Heart left ventricle (tissue), 13 donors: Measurements from ENCODE around the gene SLC26A4.
A peak's percentile ranks its signal among the peaks of the same experiment; 100 is the strongest.

ENCODE experiments used
- CTCF ChIP-seq, 12 donors: fragments of 200-600 bp; sonication (generic) in 4 of 12; IDR thresholded peaks; one replicate each; pipeline versions ENCODE4 v1.5.0 to v1.8.0; 2018 to 2022; ENCODE audit warnings: antibody characterized with exemption in 12 of 12, mild to moderate bottlenecking in 5 of 12
- POLR2A ChIP-seq, 2 donors: fragments of 450-650 bp; IDR thresholded peaks; one replicate each; pipeline ENCODE4 v1.6.1; 2017; ENCODE audit warnings: antibody characterized with exemption in 2 of 2, mild to moderate bottlenecking in 2 of 2, moderate library complexity in 2 of 2
- donor health status: ischemic (EF 13 %, LVEDD 7.1; RV severe dilation, severe dysfunction).
- donor health status: DM: no; HTN: yes; CAD: no.
- donor health status: DM: no; HTN: no; CAD: no.
- donor health status: ischemic (EF 25% LVEDD 6.9; RV normal size, moderate dysfunction).
- donor health status: ischemic (EF 25% LVEDD 5.7; RV mildly dilated, moderate dysfunction).
- donor health status: ischemic (EF 35%, LVEDD 5.7; RV mildly dilated, moderate dysfunction).
- donor health status: nonischemic (EF 11% LVEDD 7.7; RV severe dilation, severe dysfunction).
- donor health status: DM: yes; HTN: yes; CAD: no.
- donor health status: PGD.
- donor health status: ischemic (EF 29% LVEDD 5.4; RV normal size, mild dysfunction).
- donor health status: nonischemic (EF 23%, LVEDD 6.1; RV moderate dilation, normal function).

GRCh38 chr7:107661081-107661864, 645 bp downstream of the SLC26A4 start:
- TF ChIP-seq CTCF (IDR thresholded peaks at IDR 0.05) (peak in 5 of 12 donors; percentile 10 to 45 (median 15)), POLR2A (IDR thresholded peaks at IDR 0.05) (no peak)
